Activated CD4-positive, alpha-beta T cell treated with anti-CD3 and anti-CD28 coated beads, Interleukin-10, Interleukin-2, amounts not matched to agents 100 ng/mL and 50 ng/mL, durations not matched to agents 16 hours and 8 hours (primary cell): Measurements from ENCODE around the gene RNASE2.
"Not testable (repeated sequence)": the region's sequence is repeated elsewhere in the genome, so short reads cannot be mapped to it uniquely, and the experiment has no call there.

ENCODE experiments used
- DNase-seq: peaks from one replicate; pipeline ENCODE4 v3.0.0-alpha.2; 2020

Gene RNASE2

DNA sequence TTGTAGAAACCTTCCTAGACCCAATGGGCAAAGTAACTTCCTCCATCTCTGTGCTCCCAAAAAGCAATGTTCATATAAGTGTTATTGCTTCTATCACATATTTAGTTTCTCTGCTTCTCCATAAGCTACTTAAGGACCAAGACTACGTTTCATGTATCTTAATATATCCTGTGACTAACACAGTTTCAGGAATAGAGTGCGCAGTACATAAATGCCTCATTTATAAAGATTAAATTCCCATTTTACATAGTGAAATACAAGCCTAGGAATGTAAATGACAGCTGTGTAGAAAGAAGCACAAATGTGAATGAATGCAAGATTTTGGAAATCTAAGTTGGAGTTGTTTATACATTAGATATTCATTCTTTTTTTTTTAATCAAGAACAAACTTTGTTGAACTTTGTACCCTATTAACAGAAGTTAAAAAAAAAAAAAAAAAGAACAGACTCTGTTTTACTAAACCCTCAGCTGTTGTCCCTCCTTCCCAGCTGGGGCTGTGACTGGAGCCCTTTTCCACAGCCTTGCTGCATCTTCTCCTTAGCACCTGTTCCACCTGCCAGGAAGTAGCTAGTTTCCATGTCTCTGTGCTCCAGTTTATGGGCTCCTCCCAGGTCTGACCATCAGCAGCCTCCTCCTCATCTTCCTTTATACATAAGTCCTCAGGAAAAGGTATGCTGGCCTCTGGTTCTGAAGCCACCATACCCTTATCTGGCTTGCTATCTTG, 27.5 kb downstream of the RNASE2 start:
- no peak for DNase-seq

DNA sequence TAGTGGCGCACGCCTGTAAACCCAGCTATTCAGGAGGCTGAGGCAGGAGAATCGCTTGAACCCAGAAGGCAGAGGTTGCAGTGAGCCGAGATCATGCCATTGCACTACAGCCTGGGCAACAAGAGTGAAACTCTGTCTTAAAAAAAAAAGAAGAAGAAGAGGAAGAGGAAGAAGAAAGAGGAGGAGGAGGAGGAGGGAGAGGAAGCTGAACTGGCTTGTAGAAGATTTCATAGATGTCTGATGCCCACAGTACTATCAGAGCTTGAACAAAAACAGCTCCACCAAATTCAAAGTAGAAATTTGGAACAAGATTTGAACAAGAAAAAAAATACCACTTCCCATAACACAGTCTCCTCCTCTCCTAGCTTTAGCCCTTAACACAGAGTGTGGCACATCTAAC, 30.4 kb downstream of the RNASE2 start:
- DNase-seq: not testable (repeated sequence)

DNA sequence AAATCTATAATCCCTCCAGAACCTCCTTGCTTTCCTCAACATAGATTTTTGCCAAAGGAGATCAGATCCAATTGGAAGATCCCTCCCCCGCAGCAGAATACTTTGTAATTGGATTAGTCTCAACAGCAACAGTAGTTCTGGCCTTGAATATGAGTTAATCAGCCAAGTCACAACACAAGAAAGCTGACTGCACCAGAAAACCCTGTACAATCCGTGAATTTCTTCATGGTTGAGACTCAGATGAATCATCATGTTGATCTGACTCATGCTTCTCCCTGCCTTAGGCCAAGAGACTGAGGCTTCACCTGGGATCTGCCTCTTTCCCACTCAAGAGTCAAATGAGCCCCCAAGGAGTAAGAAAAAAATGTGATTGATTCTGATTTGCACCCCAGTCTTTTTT, 31.5 kb downstream of the RNASE2 start:
- peak; percentile 67 for DNase-seq

DNA sequence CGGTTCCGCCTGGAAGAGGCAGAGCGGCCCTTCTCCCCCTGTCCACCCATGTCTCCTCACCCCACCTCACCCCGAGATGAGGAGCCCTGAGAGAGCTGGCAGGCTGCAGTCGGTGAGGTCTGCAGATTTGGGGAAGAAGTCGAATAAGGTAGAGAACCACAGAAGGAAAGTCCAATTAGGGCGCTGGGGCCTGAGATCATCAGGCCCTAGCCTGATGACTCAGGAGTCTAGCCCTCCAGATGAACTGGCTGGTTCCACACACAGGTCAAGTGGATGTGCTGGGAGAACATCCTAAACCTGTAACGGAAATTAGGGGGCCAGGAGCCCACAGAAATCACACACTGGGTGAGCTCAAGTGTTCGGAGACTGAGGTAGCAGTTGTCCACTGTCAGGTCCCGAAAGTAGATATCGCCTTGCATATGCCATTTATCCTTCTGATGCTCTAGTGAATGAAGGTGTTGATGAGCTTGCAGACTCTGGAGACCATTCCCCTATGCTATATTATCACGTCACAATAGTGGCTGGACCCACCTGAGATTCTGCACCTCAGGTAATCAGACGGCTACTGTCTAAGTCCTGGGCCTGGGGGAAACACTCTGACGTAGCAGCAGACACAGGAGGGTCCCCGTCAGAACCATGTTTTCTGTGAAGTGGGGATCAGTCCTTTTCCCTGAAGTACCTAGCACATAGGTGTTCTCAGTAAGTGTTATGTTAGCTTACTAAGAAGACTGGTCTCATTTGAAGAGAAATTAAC, 33.6 kb downstream of the RNASE2 start:
- DNase-seq: no peak

DNA sequence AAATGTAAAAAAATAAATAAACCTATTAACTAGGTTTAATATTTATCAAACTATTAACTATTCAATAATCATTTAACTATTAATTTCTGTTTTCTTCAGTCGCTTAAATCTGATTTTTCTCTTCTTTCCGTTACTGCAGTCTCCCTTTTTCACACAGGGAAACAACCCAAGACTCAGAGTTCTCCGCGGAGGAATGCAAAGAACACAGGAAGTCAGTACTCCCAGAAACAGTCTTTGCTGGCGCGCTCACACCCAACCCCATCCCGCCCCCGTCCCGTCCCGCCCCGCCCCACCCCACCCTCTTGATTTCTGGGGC, 34.1 kb downstream of the RNASE2 start:
- DNase-seq: no peak

DNA sequence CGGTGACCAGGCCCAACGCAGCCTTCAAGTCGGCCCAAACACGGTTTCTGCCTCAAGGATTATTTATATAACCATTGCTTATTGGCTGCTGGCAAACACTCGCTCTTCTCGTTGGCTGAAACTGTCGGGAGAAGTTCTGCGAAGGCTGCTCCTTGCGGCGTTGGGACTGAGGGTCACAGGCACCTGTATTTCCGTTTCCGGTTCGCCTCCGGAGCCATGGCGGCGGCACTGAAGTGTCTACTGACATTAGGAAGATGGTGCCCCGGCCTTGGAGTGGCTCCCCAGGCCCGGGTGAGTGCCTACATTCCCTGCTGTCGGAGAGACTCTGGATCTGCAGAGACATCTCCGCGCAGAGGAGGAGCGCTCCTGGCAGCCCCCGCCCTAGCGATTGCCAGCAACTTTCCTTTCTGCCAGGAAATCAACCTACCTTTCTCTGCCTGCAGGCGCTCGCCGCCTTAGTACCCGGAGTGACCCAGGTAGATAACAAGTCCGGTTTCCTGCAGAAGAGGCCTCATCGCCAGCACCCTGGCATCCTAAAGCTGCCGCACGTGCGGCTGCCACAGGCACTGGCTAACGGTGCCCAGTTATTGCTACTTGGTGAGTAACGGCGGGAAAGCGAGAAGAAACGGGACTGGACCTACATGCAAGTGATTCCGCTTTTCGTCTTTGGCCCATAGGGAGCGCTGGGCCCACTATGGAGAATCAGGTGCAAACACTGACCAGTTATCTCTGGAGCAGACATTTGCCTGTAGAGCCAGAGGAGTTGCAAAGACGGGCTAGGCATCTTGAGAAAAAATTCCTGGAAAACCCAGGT, 34.7 kb downstream of the RNASE2 start, which contains the start of gene METTL17:
Gene METTL17, plus strand, starts transcription at position 194 of the 814 bp plus-strand sequence. Its CDS starts 23 bp downstream, at position 217.
- peak; percentile 96 for DNase-seq

DNA sequence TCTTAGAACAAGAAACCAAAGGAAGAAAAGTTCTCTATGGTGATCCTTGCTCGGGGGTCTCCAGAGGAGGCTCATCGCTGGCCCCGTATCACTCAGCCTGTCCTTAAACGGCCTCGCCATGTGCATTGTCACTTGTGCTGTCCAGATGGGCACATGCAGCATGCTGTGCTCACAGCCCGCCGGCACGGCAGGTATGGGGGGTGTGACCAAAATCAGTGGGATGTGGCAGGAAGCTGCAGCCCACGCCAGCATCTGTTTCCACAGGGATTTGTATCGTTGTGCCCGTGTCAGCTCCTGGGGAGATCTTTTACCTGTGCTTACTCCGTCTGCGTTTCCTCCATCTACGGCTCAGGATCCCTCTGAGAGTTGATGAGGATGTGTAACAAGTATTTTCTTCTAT, 41.2 kb downstream of the RNASE2 start:
- DNase-seq: no peak

DNA sequence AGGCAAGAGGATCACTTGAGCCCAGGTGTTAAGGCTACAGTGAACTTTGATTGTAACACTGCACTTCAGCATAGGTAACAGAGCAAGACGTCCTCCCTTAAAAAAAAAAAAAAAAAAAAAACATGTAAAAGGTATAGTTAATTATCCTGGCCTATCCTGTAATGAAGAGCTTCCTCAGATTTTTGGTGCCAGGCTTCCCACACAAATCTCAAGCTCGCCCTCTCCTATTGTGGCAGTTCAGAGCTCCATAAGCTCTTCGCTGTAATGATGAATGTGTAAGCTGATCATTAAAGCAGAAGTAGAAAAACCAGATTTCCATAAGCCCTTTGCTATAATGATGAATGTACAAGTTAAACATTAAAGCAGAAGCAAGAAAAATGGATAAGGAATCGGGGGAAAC, 41.8 kb downstream of the RNASE2 start:
- no peak for DNase-seq

DNA sequence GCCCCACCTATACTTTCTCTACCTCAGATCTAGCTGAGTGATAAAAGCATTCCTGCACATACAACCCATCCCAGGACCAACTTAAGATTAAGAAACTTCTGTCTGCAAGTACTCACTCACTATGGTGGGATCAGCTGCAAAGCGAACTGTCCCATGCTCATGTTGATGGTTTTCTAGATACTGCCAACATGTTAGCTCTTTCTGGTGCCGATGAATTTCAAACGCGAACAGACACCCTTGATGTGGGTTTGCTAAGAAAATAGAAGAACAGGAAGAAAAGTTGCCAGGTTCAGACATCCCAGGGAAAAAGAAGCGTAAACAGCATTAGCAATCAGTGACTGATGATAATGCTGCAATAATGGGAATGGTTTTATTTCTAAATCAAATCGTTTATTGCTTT, 42.3 kb downstream of the RNASE2 start:
- no peak for DNase-seq

DNA sequence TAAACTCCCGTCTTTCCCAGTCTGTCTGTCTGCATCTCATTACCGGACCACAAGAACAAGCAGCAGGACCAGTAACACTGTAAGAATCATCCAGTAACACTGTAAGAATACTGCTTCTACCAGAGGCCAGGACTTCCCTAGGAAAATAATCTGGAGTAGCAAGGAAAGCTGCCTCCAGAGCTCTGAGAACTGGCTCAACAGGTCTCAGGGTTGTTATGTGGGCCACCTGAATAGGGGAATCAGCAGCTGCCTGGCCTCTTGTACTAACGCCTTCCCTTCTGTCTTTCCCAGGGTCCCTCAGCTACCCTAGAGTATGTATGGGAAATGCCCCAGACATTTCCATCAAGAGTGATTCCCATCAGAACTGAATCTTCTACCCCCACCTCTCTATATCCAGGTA, 42.9 kb downstream of the RNASE2 start:
- DNase-seq: no peak

DNA sequence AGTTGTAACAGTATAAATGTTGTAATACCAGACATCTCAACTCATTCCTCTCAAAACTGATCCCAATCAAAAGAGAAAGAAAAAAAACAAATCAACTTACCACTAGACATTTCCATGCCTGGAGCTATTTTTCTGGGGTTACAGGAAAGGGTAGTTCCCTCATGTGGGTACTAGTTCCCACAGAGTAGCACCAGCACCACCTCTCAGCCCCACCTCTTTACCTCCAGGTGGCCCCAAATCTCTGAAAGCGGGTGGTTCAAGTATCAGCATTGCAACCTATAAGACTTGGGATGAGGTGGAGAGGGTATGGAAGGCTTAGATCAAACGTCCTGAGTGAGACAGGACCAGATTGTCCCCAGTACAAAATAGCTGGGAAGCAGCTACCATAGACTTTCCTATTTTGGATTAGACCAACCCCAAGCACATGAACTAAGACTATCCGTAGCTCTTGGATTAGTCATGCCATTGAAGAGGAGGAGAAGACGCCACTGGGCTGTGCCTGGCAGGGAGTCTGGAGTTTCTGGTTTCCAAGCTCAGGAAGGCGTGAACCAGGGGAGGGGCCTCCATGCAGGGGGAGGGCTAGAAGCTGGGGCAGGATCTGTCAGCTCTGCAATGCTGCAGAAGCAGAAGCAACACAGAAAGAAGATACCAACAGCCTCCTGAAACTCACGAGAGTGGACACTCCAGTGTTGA, 43.5 kb downstream of the RNASE2 start, which contains the start of gene SLC39A2:
Gene SLC39A2, plus strand, starts transcription at position 620 of the 693 bp plus-strand sequence. CDS start 154 bp downstream, outside the sequence.
- DNase-seq: no peak

DNA sequence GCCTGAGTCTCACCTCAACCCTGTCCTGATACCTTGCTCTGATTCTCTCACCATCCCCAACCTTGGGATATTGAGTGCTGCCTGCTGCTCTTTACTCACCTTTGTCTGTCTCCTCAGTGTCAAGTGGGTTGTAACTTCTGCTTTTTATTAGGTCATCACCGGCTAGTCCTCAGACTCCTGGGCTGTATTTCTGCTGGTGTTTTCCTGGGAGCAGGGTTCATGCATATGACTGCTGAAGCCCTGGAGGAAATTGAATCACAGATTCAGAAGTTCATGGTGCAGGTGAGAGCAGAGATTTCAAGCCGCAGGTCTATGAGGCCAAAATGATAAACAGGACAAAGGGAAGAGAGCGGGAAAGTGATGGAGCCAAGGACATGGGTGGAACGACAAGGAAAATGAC, 44.3 kb downstream of the RNASE2 start:
- DNase-seq: no peak

DNA sequence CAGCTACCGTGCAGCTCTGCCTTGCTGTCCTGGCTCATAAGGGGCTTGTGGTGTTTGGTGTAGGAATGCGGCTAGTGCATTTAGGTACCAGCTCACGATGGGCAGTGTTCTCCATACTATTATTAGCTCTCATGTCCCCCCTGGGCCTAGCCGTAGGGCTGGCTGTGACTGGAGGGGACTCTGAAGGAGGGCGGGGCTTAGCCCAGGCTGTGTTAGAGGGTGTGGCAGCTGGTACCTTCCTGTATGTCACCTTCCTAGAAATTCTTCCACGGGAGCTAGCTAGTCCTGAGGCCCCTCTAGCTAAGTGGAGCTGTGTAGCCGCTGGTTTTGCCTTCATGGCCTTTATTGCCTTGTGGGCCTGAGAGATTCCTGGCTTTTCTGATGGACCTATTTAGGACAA, 45.9 kb downstream of the RNASE2 start:
- no peak for DNase-seq

DNA sequence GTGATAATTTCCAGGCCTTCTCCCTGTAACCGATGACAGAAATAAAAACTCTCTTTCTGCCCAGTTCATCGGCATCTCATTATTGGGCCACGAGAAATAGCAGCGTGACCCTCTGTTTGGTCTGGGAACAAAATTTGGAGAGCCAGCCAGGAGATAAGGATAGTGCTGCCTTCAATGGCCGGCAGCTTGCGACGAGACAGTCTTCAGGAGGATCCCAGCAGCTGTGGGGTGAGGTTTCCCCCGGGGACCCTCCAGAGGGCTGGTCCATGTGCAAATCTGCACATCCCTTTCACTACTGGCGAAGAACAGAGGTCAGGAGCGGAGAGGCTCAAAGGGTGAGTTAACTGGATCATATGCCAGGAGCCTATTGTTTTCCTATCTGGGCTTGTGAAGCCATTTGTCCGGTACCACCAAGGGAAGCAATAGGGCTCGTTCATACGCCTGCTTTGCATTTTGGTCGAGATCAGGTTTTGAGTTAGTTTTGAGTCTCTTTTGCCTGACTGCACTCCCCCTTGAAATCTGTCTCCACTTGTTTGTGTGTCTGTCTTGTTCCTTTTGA, 48.6 kb downstream of the RNASE2 start:
- DNase-seq: no peak
